Measurements from ENCODE around the gene CHST3. TPM values are rescaled to one million over a fixed set of nuclear protein-coding genes. Genes with fewer than 3 reads are reported as not detected.
"Not testable (repeated sequence)": the region's sequence is repeated elsewhere in the genome, so short reads cannot be mapped to it uniquely, and the experiment has no call there.

The CHST3 gene
- total RNA-seq, result 1.3 TPM

- DNase-seq (ENCODE audit: low spot score) (peak; percentile 58), ATAC-seq (peak; percentile 87)
Observed at GRCh38 chr10:71964098-71964742, at the start of gene CHST3. CHST3 (plus strand) TSS chr10:71964395; CDS start chr10:72005843, 41,448 bp downstream.

GRCh38 chr10:71916827-71917226, 47.4 kb upstream of the CHST3 start:
- ATAC-seq, result no peak
- no peak for DNase-seq (ENCODE audit: low spot score)

GRCh38 chr10:71918992-71919391, 45.2 kb upstream of the CHST3 start:
- DNase-seq (ENCODE audit: low spot score), result no peak

GRCh38 chr10:71919956-71920539, 44.1 kb upstream of the CHST3 start:
- not testable (repeated sequence) for ATAC-seq; DNase-seq (ENCODE audit: low spot score)

More at GRCh38 chr10:71918992-71919391, 45.2 kb upstream of the CHST3 start:
- no peak for ATAC-seq

GRCh38 chr10:71920540-71921323, 43.5 kb upstream of the CHST3 start:
- DNase-seq (ENCODE audit: low spot score) (no peak), ATAC-seq (no peak)

GRCh38 chr10:71921324-71922027, 42.7 kb upstream of the CHST3 start:
- ATAC-seq (no peak), DNase-seq (ENCODE audit: low spot score) (no peak)

GRCh38 chr10:71923138-71923692, 41.0 kb upstream of the CHST3 start:
- ATAC-seq, result no peak
- no peak for DNase-seq (ENCODE audit: low spot score)

- DNase-seq (ENCODE audit: low spot score), result no peak
- ATAC-seq, result no peak
Observed at GRCh38 chr10:71924771-71925170, 39.4 kb upstream of the CHST3 start.

GRCh38 chr10:71927159-71927558, 37.0 kb upstream of the CHST3 start:
- ATAC-seq (no peak), DNase-seq (ENCODE audit: low spot score) (no peak)

GRCh38 chr10:71927776-71928592, 36.2 kb upstream of the CHST3 start:
- no peak for DNase-seq (ENCODE audit: low spot score)
- no peak for ATAC-seq

- DNase-seq (ENCODE audit: low spot score) (no peak), ATAC-seq (no peak)
Observed at GRCh38 chr10:71931295-71931694, 32.9 kb upstream of the CHST3 start.

- DNase-seq (ENCODE audit: low spot score) (no peak), ATAC-seq (no peak)
Observed at GRCh38 chr10:71933651-71934050, 30.5 kb upstream of the CHST3 start.

GRCh38 chr10:71938211-71938610, 26.0 kb upstream of the CHST3 start:
- ATAC-seq (no peak), DNase-seq (ENCODE audit: low spot score) (no peak)

GRCh38 chr10:71939304-71939703, 24.9 kb upstream of the CHST3 start:
- no peak for ATAC-seq
- no peak for DNase-seq (ENCODE audit: low spot score)

- ATAC-seq (peak; percentile 73), DNase-seq (ENCODE audit: low spot score) (peak; percentile 50)
Observed at GRCh38 chr10:71939861-71940474, 24.2 kb upstream of the CHST3 start.

- no peak for DNase-seq (ENCODE audit: low spot score)
- ATAC-seq, result no peak
Observed at GRCh38 chr10:71940752-71941151, 23.4 kb upstream of the CHST3 start.

GRCh38 chr10:71941318-71941717, 22.9 kb upstream of the CHST3 start:
- no peak for ATAC-seq

GRCh38 chr10:71945819-71946474, 18.2 kb upstream of the CHST3 start:
- no peak for DNase-seq (ENCODE audit: low spot score)
- no peak for ATAC-seq

More at GRCh38 chr10:71941318-71941717, 22.9 kb upstream of the CHST3 start:
- DNase-seq (ENCODE audit: low spot score), result no peak

GRCh38 chr10:71946700-71947099, 17.5 kb upstream of the CHST3 start:
- DNase-seq (ENCODE audit: low spot score) (no peak), ATAC-seq (no peak)
